Kidney (tissue), 14 donors: ENCODE results near the gene KLHL29. TPM values are rescaled to one million over a fixed set of nuclear protein-coding genes. Genes with fewer than 3 reads are reported as not detected.

Experiments
- DNase-seq, 5 donors: peaks; one replicate each; pipeline ENCODE4 v3.0.0-alpha.2; 2013 to 2020
- FAIRE-seq: peaks from 2 replicates; lab custom pipeline; 2012; peaks lifted over from hg19 to GRCh38; lab: Jason Lieb, UNC
- H3K27ac ChIP-seq, 2 donors: one replicate each; pipeline ENCODE4 v1.7.0; 2013; ENCODE audit warnings: low read depth in 2 of 2, low read length in 2 of 2, inconsistent platforms in 1 of 2
- H3K27me3 ChIP-seq: one replicate; pipeline ENCODE4 v1.7.1; 2013; ENCODE audit warnings: low read length, inconsistent platforms; ENCODE audit not compliant: control insufficient read depth, insufficient read depth
- H3K36me3 ChIP-seq, 3 donors: one replicate each; pipeline versions ENCODE4 v1.7.0 to v1.7.1; 2013; ENCODE audit warnings: low read length in 3 of 3, control low read depth in 1 of 3, inconsistent platforms in 1 of 3; ENCODE audit not compliant: insufficient read depth in 3 of 3, control insufficient read depth in 2 of 3
- H3K4me1 ChIP-seq, 3 donors: one replicate each; pipeline versions ENCODE4 v1.7.0 to v1.7.1; 2013; ENCODE audit warnings: low read length in 3 of 3, inconsistent platforms in 1 of 3, low read depth in 1 of 3; ENCODE audit not compliant: control insufficient read depth in 2 of 3, insufficient read depth in 2 of 3
- H3K4me3 ChIP-seq, 3 donors: one replicate each; pipeline versions ENCODE4 v1.7.0 to v1.8.1; 2013; ENCODE audit warnings: low read length in 3 of 3, control low read depth in 1 of 3, inconsistent platforms in 1 of 3
- H3K9ac ChIP-seq, 3 donors: one replicate each; pipeline versions ENCODE4 v1.7.0 to v1.7.1; 2013; ENCODE audit warnings: low read length in 3 of 3, control low read depth in 1 of 3, inconsistent platforms in 1 of 3
- H3K9me3 ChIP-seq, 3 donors: one replicate each; pipeline versions ENCODE4 v1.7.0 to v1.7.1; 2013; ENCODE audit warnings: low read length in 3 of 3, control low read depth in 1 of 3, inconsistent platforms in 1 of 3; ENCODE audit not compliant: control insufficient read depth in 2 of 3, insufficient read depth in 1 of 3
- CTCF ChIP-seq: IDR thresholded peaks from 3 replicates; pipeline ENCODE4 v1.5.1; 2012; ENCODE audit warnings: mild to moderate bottlenecking, moderate library complexity, borderline replicate concordance; ENCODE audit not compliant: insufficient read depth; ENCODE audit errors: extremely low read depth
- intact Hi-C: fragments of 100-400 bp; cut with DNase I; formaldehyde crosslinking; loops from one replicate; pipeline ENCODE4 v1.11.1; 2022
- polyA plus RNA-seq: library from polyadenylated mRNA; stranded (reverse); fragments of 350-450 nt; fragmentation: Illumina TruSeq; extraction: RNeasy Lipid Tissue Mini Kit (QIAGEN cat#74804); gene quantifications from one replicate; pipeline ENCODE4 v1.2.3, GENCODE V29; 2014; ENCODE audit warnings: low read depth, low replicate concordance; ENCODE audit not compliant: insufficient read depth
- total RNA-seq: library from RNA; stranded (reverse); fragmentation: NEBNext Ultra II Directional; extraction: Animal tissue kit (Norgen Biotek cat#: 25700); gene quantifications from one replicate; pipeline ENCODE4 v1.2.1, GENCODE V29; 2021
- donor health status: control.
- donor health status: control.
- donor health status: control.
- donor health status: control.
- donor health status: control.
- donor health status: DM: yes; HTN: yes; CAD: no.
- donor health status: Normal renal cell carcinoma (clear cell type).

KLHL29 gene
- total and polyA plus RNA-seq, 2 donors from 2014 or later, result 1.5 to 10.5 TPM

- Histone ChIP-seq H3K27me3 (no peaks in the 10 kb centered on the region), H3K9ac (no peak overlapping the region), H3K27ac (no peak overlapping the region), H3K36me3 (no peaks in the 10 kb centered on the region), H3K4me1 (peaks cover 0 to 2% (median 0%) of the 10 kb centered on the region in 3 donors), H3K4me3 (no peak overlapping the region), H3K9me3 (no peaks in the 10 kb centered on the region)
- intact Hi-C loops, result no loop called here
- TF ChIP-seq CTCF, result no peak
- no peak for FAIRE-seq
- DNase-seq, result no peak
Measured at GRCh38 chr2:23595021-23595420, 210.0 kb downstream of the KLHL29 start.

DNA sequence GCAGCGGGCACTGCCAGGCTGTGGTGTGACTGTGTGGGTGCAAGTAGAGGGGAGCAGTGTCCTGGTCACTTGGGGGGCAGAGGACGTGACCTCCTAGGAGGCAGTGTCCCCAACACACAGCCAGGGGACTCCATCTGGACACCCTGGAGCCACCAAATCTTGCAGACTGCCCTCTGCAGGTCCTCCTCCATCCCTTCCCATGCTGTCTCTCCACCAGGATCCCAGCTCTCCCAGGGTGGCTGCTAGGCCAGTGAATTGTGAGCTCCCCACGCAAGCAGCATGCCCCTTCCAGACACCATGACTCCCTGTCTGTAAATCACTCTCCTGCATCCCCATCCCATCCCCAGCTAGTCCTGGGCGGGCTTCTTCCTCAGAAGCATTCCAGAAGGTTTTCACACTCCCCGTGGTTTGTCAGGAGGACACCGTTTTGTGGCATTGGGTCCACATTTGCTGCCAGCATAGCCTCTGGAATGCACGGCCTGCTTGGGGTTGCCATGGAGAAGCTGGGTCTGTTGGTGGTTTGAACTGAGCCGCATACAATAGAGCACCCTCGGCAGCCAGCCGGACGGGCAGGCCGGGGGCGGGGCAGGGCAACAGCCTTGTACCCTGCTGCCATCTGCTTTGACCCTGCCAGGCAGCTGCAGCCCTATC lies 210.7 kb downstream of the KLHL29 start:
- DNase-seq, result peak; percentile 63 to 89 (median 88)
- H3K9ac ChIP-seq, result no peak overlapping the region
- H3K4me1 ChIP-seq, result peaks cover 0 to 2% (median 0%) of the 10 kb centered on the region in 3 donors
- no peak overlapping the region for H3K27ac ChIP-seq
- H3K9me3 ChIP-seq, result no peaks in the 10 kb centered on the region
- no peak for TF ChIP-seq CTCF
- no peak overlapping the region for H3K4me3 ChIP-seq
- intact Hi-C loops, result no loop called here
- FAIRE-seq, result no peak
- H3K36me3 ChIP-seq, result no peaks in the 10 kb centered on the region
- no peaks in the 10 kb centered on the region for H3K27me3 ChIP-seq

DNA sequence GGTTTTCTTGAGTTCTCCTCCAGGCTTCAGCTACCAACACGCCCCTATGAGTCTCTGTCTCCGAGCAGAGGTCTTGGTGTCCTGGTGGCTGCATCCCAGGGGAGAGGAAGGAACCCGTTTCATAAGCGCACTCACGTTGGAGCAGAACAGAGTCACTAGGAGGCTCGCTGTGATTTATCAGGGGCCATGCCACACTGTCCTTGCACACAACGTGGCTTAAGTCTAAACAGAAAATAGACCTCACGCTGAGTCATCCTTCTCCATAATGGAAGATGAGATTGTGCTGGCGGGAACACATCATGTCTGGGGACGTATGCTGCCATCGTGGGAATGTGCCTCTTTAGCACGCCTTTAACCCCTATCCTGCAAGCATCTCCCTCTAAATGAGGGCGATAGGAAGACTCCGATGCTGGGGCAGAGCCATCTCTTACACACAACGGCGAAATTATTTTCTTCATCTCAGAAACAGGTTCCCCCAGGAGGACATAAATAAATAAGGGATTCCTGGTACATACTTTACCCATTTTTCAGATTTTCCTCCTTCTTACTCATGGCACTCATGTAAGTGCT lies 211.4 kb downstream of the KLHL29 start:
- H3K4me1 ChIP-seq, result peaks cover 0 to 2% (median 0%) of the 10 kb centered on the region in 3 donors
- H3K4me3 ChIP-seq, result no peak overlapping the region
- no peak for TF ChIP-seq CTCF
- FAIRE-seq, result no peak
- intact Hi-C loops, result no loop called here
- H3K36me3 ChIP-seq, result no peaks in the 10 kb centered on the region
- H3K9ac ChIP-seq, result no peak overlapping the region
- no peaks in the 10 kb centered on the region for H3K9me3 ChIP-seq
- peak overlapping the region in 1 of 2 donors; percentile 9 for H3K27ac ChIP-seq
- peak in 1 of 5 donors; percentile 29 for DNase-seq
- no peaks in the 10 kb centered on the region for H3K27me3 ChIP-seq
